Measurements from ENCODE around the gene TM4SF18. TPM values are rescaled to one million over a fixed set of nuclear protein-coding genes. Genes with fewer than 3 reads are reported as not detected.

TM4SF18 gene
- polyA plus RNA-seq, 1 donor (not counting 4 experiments of a cell fraction or from before 2014, with no cell fraction given) = not detected

- peak; percentile 97 for FAIRE-seq
Measured at GRCh38 chr3:149352556-149352955, 19.1 kb upstream of the TM4SF18 start.

GRCh38 chr3:149343951-149344350, 10.5 kb upstream of the TM4SF18 start:
- dilution Hi-C loops (cut with MboI; ENCODE audit: extremely low pct_ligation_motif_present, low sequenced_read_pairs) = no loop called here
- no peak overlapping the region for H2AFZ ChIP-seq (ENCODE audit: control insufficient read depth, low read length)
- DNase-seq (ENCODE audit: low read depth, low spot score) (no peak), FAIRE-seq (peak; percentile 67)
- no peak for TF ChIP-seq EZH2 (IDR thresholded peaks at IDR 0.05; ENCODE audit: low read length)
- no peak for TF ChIP-seq CTCF (optimal IDR thresholded peaks at IDR 0.05 in 1 of 3, IDR thresholded peaks at IDR 0.05 in 1 of 3, conservative IDR thresholded peaks at IDR 0.05 in 1 of 3; ENCODE audit: extremely low read depth in 1 of 3, insufficient read depth in 2 of 3, low read length in 3 of 3)
- H4K20me1 ChIP-seq (ENCODE audit: control insufficient read depth, extremely low read depth, insufficient read depth, low read length) = no peaks in the 10 kb centered on the region
- H3K9me1 ChIP-seq (ENCODE audit: control insufficient read depth, extremely low read depth, insufficient read depth, low read length) = no peaks in the 10 kb centered on the region
- H3K4me3 ChIP-seq (ENCODE audit: control insufficient read depth in 2 of 3, extremely low read depth in 1 of 3, insufficient read depth in 2 of 3, low read depth in 1 of 3, low read length in 3 of 3) = no peak overlapping the region
- H3K36me3 ChIP-seq (ENCODE audit: control insufficient read depth in 2 of 2, extremely low read depth in 1 of 2, insufficient read depth in 2 of 2, low read length in 2 of 2) = no peaks in the 10 kb centered on the region
- H3K9me3 ChIP-seq (ENCODE audit: control insufficient read depth, low read depth, low read length) = no peaks in the 10 kb centered on the region
- peaks cover 42% of the 10 kb centered on the region for H3K4me1 ChIP-seq (ENCODE audit: control insufficient read depth, extremely low read depth, insufficient read depth, low read length)
- no peak overlapping the region for H3K4me2 ChIP-seq (ENCODE audit: control insufficient read depth, extremely low read depth, insufficient read depth, low read depth, low read length)
- H3K27me3 ChIP-seq (ENCODE audit: control insufficient read depth, extremely low read depth, insufficient read depth, low read length) = no peaks in the 10 kb centered on the region
- H3K79me2 ChIP-seq (ENCODE audit: control insufficient read depth, insufficient read depth, low read length) = no peaks in the 10 kb centered on the region
- no peak overlapping the region for H3K27ac ChIP-seq (ENCODE audit: control insufficient read depth, insufficient read depth, low read length)
- no peak overlapping the region for H3K9ac ChIP-seq (ENCODE audit: control insufficient read depth, extremely low read depth, insufficient read depth, low read length)

More at GRCh38 chr3:149352556-149352955, 19.1 kb upstream of the TM4SF18 start:
- H3K4me3 ChIP-seq (ENCODE audit: control insufficient read depth in 2 of 3, extremely low read depth in 1 of 3, insufficient read depth in 2 of 3, low read depth in 1 of 3, low read length in 3 of 3) = no peak overlapping the region
- no peak for DNase-seq (ENCODE audit: low read depth, low spot score)
- no peak for TF ChIP-seq EZH2 (IDR thresholded peaks at IDR 0.05; ENCODE audit: low read length)
- peak; percentile 84 to 96 (median 86) for TF ChIP-seq CTCF (optimal IDR thresholded peaks at IDR 0.05 in 1 of 3, IDR thresholded peaks at IDR 0.05 in 1 of 3, conservative IDR thresholded peaks at IDR 0.05 in 1 of 3; ENCODE audit: extremely low read depth in 1 of 3, insufficient read depth in 2 of 3, low read length in 3 of 3)
- no peaks in the 10 kb centered on the region for H3K4me1 ChIP-seq (ENCODE audit: control insufficient read depth, extremely low read depth, insufficient read depth, low read length)
- H3K27ac ChIP-seq (ENCODE audit: control insufficient read depth, insufficient read depth, low read length) = no peak overlapping the region
- no peaks in the 10 kb centered on the region for H4K20me1 ChIP-seq (ENCODE audit: control insufficient read depth, extremely low read depth, insufficient read depth, low read length)
- H3K27me3 ChIP-seq (ENCODE audit: control insufficient read depth, extremely low read depth, insufficient read depth, low read length) = no peaks in the 10 kb centered on the region
- no peaks in the 10 kb centered on the region for H3K9me1 ChIP-seq (ENCODE audit: control insufficient read depth, extremely low read depth, insufficient read depth, low read length)
- dilution Hi-C loops (cut with MboI; ENCODE audit: extremely low pct_ligation_motif_present, low sequenced_read_pairs) = no loop called here
- H3K79me2 ChIP-seq (ENCODE audit: control insufficient read depth, insufficient read depth, low read length) = no peaks in the 10 kb centered on the region
- H3K9me3 ChIP-seq (ENCODE audit: control insufficient read depth, low read depth, low read length) = no peaks in the 10 kb centered on the region
- no peak overlapping the region for H3K9ac ChIP-seq (ENCODE audit: control insufficient read depth, extremely low read depth, insufficient read depth, low read length)
- H3K36me3 ChIP-seq (ENCODE audit: control insufficient read depth in 2 of 2, extremely low read depth in 1 of 2, insufficient read depth in 2 of 2, low read length in 2 of 2) = no peaks in the 10 kb centered on the region
- no peak overlapping the region for H3K4me2 ChIP-seq (ENCODE audit: control insufficient read depth, extremely low read depth, insufficient read depth, low read depth, low read length)
- H2AFZ ChIP-seq (ENCODE audit: control insufficient read depth, low read length) = peak overlapping the region; percentile 42
